BE2C (cell line): ENCODE measurements around the gene SMOC1.

Experiments
- DNase-seq: peaks from one replicate; pipeline ENCODE4 v3.0.0-alpha.2; 2020
- H3K27me3 ChIP-seq: fragments of 250-450 bp; sonication (Bioruptor Pico); 2 replicates; pipeline ENCODE4 v1.5.1; 2020; ENCODE audit warnings: mild to moderate bottlenecking
- H3K36me3 ChIP-seq: fragments of 250-450 bp; sonication (Bioruptor Pico); 2 replicates; pipeline ENCODE4 v1.5.1; 2020; ENCODE audit warnings: mild to moderate bottlenecking
- H3K4me1 ChIP-seq: fragments of 250-450 bp; sonication (Bioruptor Pico); 2 replicates; pipeline ENCODE4 v1.5.1; 2020
- H3K4me3 ChIP-seq: 2 replicates; pipeline ENCODE4 v1.5.1; 2011; ENCODE audit warnings: low read depth, low read length
- H3K9me3 ChIP-seq: fragments of 250-450 bp; sonication (Bioruptor Pico); 2 replicates; pipeline ENCODE4 v1.5.1; 2020
- TF ChIP-seq, protein P1 (sequence below): IDR thresholded peaks from 2 replicates; pipeline ENCODE4 v1.5.1; 2012; ENCODE audit warnings: mild to moderate bottlenecking, low read depth, low read length

SMOC1 gene

GRCh38 chr14:69968132-69968531, 88.9 kb downstream of the SMOC1 start:
- Histone ChIP-seq H3K4me3 (no peak overlapping the region), H3K27me3 (no peaks in the 10 kb centered on the region; the same call in 1 of the 2 replicates), H3K9me3 (no peaks in the 10 kb centered on the region), H3K36me3 (no peaks in the 10 kb centered on the region), H3K4me1 (no peaks in the 10 kb centered on the region)
- TF ChIP-seq, protein P1, sequence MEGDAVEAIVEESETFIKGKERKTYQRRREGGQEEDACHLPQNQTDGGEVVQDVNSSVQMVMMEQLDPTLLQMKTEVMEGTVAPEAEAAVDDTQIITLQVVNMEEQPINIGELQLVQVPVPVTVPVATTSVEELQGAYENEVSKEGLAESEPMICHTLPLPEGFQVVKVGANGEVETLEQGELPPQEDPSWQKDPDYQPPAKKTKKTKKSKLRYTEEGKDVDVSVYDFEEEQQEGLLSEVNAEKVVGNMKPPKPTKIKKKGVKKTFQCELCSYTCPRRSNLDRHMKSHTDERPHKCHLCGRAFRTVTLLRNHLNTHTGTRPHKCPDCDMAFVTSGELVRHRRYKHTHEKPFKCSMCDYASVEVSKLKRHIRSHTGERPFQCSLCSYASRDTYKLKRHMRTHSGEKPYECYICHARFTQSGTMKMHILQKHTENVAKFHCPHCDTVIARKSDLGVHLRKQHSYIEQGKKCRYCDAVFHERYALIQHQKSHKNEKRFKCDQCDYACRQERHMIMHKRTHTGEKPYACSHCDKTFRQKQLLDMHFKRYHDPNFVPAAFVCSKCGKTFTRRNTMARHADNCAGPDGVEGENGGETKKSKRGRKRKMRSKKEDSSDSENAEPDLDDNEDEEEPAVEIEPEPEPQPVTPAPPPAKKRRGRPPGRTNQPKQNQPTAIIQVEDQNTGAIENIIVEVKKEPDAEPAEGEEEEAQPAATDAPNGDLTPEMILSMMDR, result no peak
- DNase-seq, result no peak

DNA sequence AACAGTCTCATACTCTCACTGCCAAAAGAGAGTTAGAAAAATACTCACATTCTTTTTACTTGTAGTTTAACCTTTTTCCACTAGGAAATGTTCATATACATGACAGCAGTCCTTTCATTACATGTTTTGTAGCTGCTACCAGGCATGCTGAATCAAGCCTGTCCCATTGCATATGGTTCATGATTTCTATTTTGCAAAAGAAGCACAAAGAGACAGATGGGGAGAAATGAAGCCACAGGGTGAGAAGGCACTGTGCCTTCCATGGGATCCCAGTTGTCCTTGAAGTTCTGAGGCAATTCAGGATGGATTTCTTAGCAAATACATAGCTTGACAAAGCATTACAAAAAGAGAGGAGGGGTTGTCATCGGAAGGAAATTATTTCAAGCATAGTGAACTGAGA, 89.5 kb downstream of the SMOC1 start:
- Histone ChIP-seq H3K4me1 (no peaks in the 10 kb centered on the region), H3K9me3 (no peaks in the 10 kb centered on the region), H3K4me3 (no peak overlapping the region), H3K36me3 (no peaks in the 10 kb centered on the region), H3K27me3 (no peaks in the 10 kb centered on the region; the same call in 1 of the 2 replicates)
- DNase-seq, result no peak
- TF ChIP-seq, protein P1, result no peak

GRCh38 chr14:69972755-69973154, 93.5 kb downstream of the SMOC1 start:
- H3K4me3 ChIP-seq, result no peak overlapping the region
- TF ChIP-seq, protein P1, result no peak
- H3K4me1 ChIP-seq, result no peaks in the 10 kb centered on the region
- H3K27me3 ChIP-seq, result peaks cover 3% of the 10 kb centered on the region
- no peak for DNase-seq
- H3K36me3 ChIP-seq, result no peaks in the 10 kb centered on the region
- no peaks in the 10 kb centered on the region for H3K9me3 ChIP-seq

- Histone ChIP-seq H3K27me3 (peaks cover 3% of the 10 kb centered on the region), H3K4me1 (no peaks in the 10 kb centered on the region), H3K4me3 (no peak overlapping the region), H3K36me3 (no peaks in the 10 kb centered on the region), H3K9me3 (no peaks in the 10 kb centered on the region)
- TF ChIP-seq, protein P1, result no peak
- no peak for DNase-seq
Measured at GRCh38 chr14:69973846-69974245, 94.6 kb downstream of the SMOC1 start.

- H3K27me3 ChIP-seq, result peaks cover 7% of the 10 kb centered on the region
- H3K9me3 ChIP-seq, result no peaks in the 10 kb centered on the region
- H3K4me3 ChIP-seq, result no peak overlapping the region
- no peak for DNase-seq
- H3K36me3 ChIP-seq, result no peaks in the 10 kb centered on the region
- TF ChIP-seq, protein P1, result no peak
- H3K4me1 ChIP-seq, result no peaks in the 10 kb centered on the region
Measured at GRCh38 chr14:69979882-69980281, 100.7 kb downstream of the SMOC1 start.

DNA sequence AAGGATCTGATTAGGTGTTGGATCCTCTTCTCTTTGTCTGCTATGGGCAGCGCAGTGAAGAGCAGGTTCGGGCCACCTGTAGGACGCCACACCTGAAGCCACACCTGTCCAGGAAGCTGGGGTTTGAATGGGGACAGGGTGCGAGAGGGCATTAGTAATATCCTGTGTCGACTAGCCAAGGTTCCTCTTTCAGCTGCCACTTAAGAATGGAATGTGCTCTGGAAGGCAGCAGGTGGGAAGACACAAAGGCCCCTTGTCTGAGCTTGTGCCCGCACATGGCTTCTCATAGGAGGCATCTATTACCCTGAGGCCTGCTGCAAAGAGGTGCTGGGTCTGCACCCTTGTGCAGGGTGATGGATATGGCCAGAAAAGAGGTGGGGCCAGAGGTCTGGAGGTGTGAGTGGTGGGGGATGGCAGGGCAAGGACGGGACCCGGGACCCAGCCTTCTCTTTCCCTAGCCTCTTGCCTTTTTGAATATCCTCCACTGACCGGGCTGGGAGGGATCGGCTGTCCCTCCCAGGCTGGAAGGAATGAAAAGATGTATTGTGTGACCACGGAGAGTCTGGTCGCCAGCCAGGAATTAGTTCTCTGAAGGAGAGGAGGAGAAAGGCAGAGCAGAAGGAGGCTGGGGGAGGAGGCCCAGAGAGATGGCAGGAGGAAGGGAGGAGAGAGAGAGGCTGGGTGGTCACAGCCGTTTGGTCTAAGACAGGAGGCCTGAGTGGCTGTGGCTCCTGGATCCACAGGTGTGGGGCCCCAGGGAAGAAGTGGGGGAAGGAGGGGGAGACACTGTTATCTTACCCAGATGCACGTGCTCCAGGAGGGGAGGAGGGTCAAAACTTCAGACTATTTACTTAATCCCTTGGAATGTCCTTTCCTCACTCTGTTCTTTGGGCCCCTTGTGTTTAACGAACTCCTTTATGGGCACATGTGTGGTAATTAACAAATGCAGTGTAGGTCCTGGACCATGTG, 101.5 kb downstream of the SMOC1 start:
- Histone ChIP-seq H3K4me1 (no peaks in the 10 kb centered on the region), H3K36me3 (no peaks in the 10 kb centered on the region), H3K27me3 (peaks cover 4% of the 10 kb centered on the region), H3K9me3 (no peaks in the 10 kb centered on the region), H3K4me3 (no peak overlapping the region)
- DNase-seq, result no peak
- TF ChIP-seq, protein P1, result no peak
